ENCODE results near the gene EXTL2. TPM values are rescaled to one million over a fixed set of nuclear protein-coding genes. Genes with fewer than 3 reads are reported as not detected.
A peak's percentile ranks its signal among the peaks of the same experiment; 100 is the strongest.

Gene EXTL2
- total RNA-seq, 1 experiment from 2014 or later = 21.1 TPM

DNA sequence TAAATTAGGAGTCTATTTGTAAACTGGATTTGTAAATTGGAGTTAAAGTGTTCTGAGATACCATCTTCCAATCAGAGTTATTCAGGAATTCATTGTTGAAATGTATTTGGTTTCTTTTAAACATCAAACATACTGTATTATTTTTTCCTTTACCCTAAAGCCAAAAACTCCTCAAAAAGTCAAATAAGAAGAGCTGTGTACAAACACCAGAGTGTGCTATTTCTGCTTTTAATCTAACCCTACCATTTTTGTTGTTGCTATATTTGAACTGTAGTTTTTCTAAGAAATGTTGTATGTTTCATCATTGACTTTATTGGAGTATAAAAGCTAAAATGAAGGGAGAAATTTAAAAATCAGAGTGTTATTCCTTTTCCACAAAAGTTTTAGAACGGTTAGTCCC lies 37.1 kb upstream of the EXTL2 start:
- no peaks in the 10 kb centered on the region for H3K9me3 ChIP-seq (ENCODE audit: control insufficient read depth in 1 of 2, insufficient read depth in 1 of 2, low read depth in 1 of 2, low read length in 2 of 2)
- intact Hi-C loops (cut with micrococcal nuclease) = no loop called here
- no peaks in the 10 kb centered on the region for H3K9me2 ChIP-seq (ENCODE audit: insufficient read depth)
- no peak overlapping the region for H3K4me3 ChIP-seq (replicated peaks in 1 of 2; ENCODE audit: low read depth in 1 of 2, low read length in 2 of 2)
- no peaks in the 10 kb centered on the region for H3K4me1 ChIP-seq (ENCODE audit: control insufficient read depth in 1 of 2, insufficient read depth in 2 of 2, low read length in 2 of 2)
- TF ChIP-seq EZH2phosphoT487 (IDR thresholded peaks at IDR 0.05; ENCODE audit: borderline replicate concordance) (no peak), FOSL1 (IDR thresholded peaks at IDR 0.05; ENCODE audit: low read depth) (no peak), EGR1 (IDR thresholded peaks at IDR 0.05; ENCODE audit: low read depth) (no peak), ZFX (IDR thresholded peaks at IDR 0.05) (no peak)
- TF ChIP-seq, protein P1, sequence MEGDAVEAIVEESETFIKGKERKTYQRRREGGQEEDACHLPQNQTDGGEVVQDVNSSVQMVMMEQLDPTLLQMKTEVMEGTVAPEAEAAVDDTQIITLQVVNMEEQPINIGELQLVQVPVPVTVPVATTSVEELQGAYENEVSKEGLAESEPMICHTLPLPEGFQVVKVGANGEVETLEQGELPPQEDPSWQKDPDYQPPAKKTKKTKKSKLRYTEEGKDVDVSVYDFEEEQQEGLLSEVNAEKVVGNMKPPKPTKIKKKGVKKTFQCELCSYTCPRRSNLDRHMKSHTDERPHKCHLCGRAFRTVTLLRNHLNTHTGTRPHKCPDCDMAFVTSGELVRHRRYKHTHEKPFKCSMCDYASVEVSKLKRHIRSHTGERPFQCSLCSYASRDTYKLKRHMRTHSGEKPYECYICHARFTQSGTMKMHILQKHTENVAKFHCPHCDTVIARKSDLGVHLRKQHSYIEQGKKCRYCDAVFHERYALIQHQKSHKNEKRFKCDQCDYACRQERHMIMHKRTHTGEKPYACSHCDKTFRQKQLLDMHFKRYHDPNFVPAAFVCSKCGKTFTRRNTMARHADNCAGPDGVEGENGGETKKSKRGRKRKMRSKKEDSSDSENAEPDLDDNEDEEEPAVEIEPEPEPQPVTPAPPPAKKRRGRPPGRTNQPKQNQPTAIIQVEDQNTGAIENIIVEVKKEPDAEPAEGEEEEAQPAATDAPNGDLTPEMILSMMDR (IDR thresholded peaks at IDR 0.05 in 2 of 3, conservative IDR thresholded peaks at IDR 0.05 in 1 of 3; ENCODE audit: borderline replicate concordance in 1 of 3, insufficient read depth in 1 of 3, low read depth in 2 of 3, low read length in 2 of 3) = 0 out of 6 replicates have a peak, but pooled peaks of 1 of the 3 experiments have one; percentile 7
- no peak for ATAC-seq
- H3K36me3 ChIP-seq (ENCODE audit: control insufficient read depth in 1 of 2, insufficient read depth in 2 of 2, low read length in 2 of 2) = peaks cover 0 to 4% of the 10 kb centered on the region in 2 experiments; a peak in 1 of 4 replicates
- no TSS peak for BruUV-seq (replicated peaks)
- ChIA-PET POLR2A (no interaction called here), CTCF (interaction anchor here (0.6 kb wide), 1 partner anchor 357 kb away, joined by 4 read pairs; no protein-coding TSS in a partner anchor), RAD21 (ENCODE audit: low non-redundant PET in 1 of 2, low total read pairs in 2 of 2, uncharacterized antibody in 2 of 2, unreplicated experiment in 2 of 2) (no interaction called here)
- peaks cover 10% of the 10 kb centered on the region for H3K79me2 ChIP-seq (ENCODE audit: insufficient read depth, low read length)
- no peaks in the 10 kb centered on the region for H3K27me3 ChIP-seq (ENCODE audit: insufficient read depth, low read length)
- H4K20me1 ChIP-seq (ENCODE audit: insufficient read depth) = no peaks in the 10 kb centered on the region
- H3K9ac ChIP-seq (ENCODE audit: low read length) = no peak overlapping the region
- no peak overlapping the region for H2AFZ ChIP-seq (ENCODE audit: low read depth, low read length, poor library complexity, severe bottlenecking)
- DNase-seq (ENCODE audit: low read depth, low spot score) = no peak
- no peak overlapping the region for H3K4me2 ChIP-seq (ENCODE audit: low read length)
- no peak overlapping the region for H3K27ac ChIP-seq (ENCODE audit: low read depth, low read length)

GRCh38 chr1:100930494-100930893 lies 35.9 kb upstream of the EXTL2 start:
- Histone ChIP-seq H3K27ac (ENCODE audit: low read depth, low read length) (no peak overlapping the region), H3K79me2 (ENCODE audit: insufficient read depth, low read length) (peaks cover 5% of the 10 kb centered on the region; the same call in 1 of the 2 replicates), H3K27me3 (ENCODE audit: insufficient read depth, low read length) (no peaks in the 10 kb centered on the region), H3K4me2 (ENCODE audit: low read length) (no peak overlapping the region), H3K9me2 (ENCODE audit: insufficient read depth) (no peaks in the 10 kb centered on the region), H3K9me3 (ENCODE audit: control insufficient read depth in 1 of 2, insufficient read depth in 1 of 2, low read depth in 1 of 2, low read length in 2 of 2) (no peaks in the 10 kb centered on the region), H3K4me1 (ENCODE audit: control insufficient read depth in 1 of 2, insufficient read depth in 2 of 2, low read length in 2 of 2) (no peaks in the 10 kb centered on the region), H2AFZ (ENCODE audit: low read depth, low read length, poor library complexity, severe bottlenecking) (no peak overlapping the region), H3K36me3 (ENCODE audit: control insufficient read depth in 1 of 2, insufficient read depth in 2 of 2, low read length in 2 of 2) (peaks cover 0 to 12% of the 10 kb centered on the region in 2 experiments; a peak in 1 of 4 replicates), H3K4me3 (replicated peaks in 1 of 2; ENCODE audit: low read depth in 1 of 2, low read length in 2 of 2) (no peak overlapping the region), H4K20me1 (ENCODE audit: insufficient read depth) (no peaks in the 10 kb centered on the region), H3K9ac (ENCODE audit: low read length) (no peak overlapping the region)
- DNase-seq (ENCODE audit: low read depth, low spot score) (no peak), ATAC-seq (no peak)
- intact Hi-C loops (cut with micrococcal nuclease) = no loop called here
- ChIA-PET CTCF (no interaction called here), POLR2A (no interaction called here), RAD21 (ENCODE audit: low non-redundant PET in 1 of 2, low total read pairs in 2 of 2, uncharacterized antibody in 2 of 2, unreplicated experiment in 2 of 2) (no interaction called here)
- no TSS peak for BruUV-seq (replicated peaks)
- TF ChIP-seq SRF (IDR thresholded peaks at IDR 0.05; ENCODE audit: low read depth) = no peak
- TF ChIP-seq ELF1 (IDR thresholded peaks at IDR 0.05; ENCODE audit: borderline replicate concordance, low read depth) = no peak
- no peak for TF ChIP-seq MAX (IDR thresholded peaks at IDR 0.05)
- no peak for TF ChIP-seq ZFX (IDR thresholded peaks at IDR 0.05)
- no peak for TF ChIP-seq YY1 (IDR thresholded peaks at IDR 0.05; ENCODE audit: extremely low read depth, insufficient replicate concordance, low read depth, low read length)
- no peak for TF ChIP-seq ZBTB33 (IDR thresholded peaks at IDR 0.05; ENCODE audit: extremely low read depth, insufficient replicate concordance, low read length)
- TF ChIP-seq CBX3 (IDR thresholded peaks at IDR 0.05; ENCODE audit: low read depth) = no peak
